NCI-H748 treated with DMSO at 0.1 percent for 48 hours (cell line): ENCODE results near the gene EREG.

Experiments used
- DNase-seq: peaks from one replicate; lab custom pipeline; 2025; lab: John Stamatoyannopoulos, UW

The EREG gene

DNA sequence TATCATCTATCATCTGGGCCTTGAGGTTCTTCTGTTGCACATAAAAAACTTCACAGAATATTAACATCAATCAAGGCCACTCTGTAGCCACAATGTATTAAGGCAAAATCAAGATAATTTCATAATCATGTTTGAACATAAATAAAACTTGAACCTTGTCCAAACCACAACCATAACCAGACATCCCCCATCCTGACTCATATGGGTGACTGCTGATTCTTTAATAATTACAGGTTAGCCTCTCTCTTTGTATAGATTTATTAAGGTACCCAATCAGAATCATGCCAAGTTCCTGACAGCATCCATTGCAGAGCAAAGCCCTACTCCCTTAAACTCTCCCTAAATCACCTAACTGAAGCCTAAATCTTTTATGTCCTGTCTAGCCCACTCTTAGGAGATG lies 63.3 kb downstream of the EREG start:
- no peak for DNase-seq

DNA sequence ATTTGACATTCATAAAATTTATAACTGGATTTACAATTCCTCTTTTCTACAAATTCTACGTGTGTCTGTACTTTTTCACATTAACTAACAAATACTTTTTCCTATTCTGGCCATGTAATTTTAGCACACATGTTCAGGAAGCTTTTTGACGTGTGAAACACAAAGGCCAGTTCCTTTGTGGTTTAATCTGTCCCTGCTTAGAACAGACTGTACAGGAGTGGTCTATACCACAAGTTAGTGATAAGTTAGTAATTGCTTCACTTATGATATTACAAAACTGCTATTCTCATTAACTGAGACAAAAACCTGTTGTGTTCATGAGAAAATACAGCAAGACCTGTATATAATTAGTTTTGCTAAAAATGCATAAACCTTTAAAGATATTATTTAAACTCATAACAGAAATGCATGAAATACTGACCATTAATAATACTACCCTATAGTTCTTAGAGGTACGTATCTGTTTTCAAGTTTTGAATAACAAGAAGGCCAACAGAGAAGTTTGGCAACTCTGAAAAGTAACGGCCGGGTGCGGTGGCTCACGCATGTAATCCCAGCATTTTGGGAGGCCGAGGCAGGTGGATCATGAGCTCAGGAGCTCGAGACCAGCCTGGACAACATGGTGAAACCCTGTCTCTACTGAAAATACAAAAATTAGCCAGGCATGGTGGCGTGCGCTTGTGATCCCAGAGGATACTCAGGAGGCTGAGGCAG lies 66.3 kb downstream of the EREG start:
- no peak for DNase-seq

DNA sequence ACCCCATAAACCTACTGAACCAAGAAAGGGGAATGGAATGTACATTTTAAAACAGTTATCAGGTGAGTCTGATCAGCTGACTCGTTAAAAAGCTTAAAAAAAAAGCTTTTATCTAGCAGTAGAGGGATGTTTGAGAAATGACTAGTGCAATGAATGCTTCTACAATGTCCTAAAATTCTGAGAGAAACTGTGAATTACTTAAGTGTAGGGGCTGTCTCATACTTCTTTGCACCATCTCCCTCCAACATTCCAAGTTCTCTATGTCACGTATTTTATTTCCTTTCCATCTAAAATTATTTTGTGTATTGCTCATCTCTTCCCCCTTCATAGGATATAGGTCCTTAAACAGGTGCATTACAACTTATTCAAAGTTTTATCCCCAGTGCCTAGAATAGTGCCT lies 68.1 kb downstream of the EREG start:
- no peak for DNase-seq

DNA sequence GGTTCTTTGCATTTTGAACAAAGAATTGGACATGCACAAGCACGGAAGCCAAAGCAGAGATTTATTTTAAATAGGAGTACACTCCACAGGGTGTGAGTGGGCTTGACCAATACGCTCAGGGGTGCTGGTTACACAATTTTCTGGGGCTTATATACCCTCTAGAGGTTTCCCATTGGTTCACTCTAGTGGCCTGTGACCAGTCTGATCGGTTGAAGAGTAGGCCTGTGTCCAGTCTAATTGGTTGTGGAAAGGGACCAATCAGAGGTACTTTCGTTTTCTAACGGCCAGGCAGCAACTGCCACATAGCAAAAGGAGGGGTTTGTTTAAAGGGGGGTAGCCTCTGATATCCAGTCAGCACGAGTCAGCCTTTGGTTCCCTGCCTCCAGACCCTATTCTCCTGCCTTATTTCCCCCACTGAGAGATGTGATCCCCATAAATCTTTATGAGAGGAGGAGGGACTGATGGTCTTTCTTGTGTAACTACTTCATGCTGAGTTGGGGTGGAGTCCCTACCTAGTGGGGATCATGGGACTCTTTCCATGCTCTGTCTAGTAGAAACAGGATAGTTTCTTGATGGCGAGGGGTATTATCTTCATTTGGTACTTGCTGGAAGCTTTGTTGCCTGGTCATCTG lies 68.7 kb downstream of the EREG start:
- no peak for DNase-seq

DNA sequence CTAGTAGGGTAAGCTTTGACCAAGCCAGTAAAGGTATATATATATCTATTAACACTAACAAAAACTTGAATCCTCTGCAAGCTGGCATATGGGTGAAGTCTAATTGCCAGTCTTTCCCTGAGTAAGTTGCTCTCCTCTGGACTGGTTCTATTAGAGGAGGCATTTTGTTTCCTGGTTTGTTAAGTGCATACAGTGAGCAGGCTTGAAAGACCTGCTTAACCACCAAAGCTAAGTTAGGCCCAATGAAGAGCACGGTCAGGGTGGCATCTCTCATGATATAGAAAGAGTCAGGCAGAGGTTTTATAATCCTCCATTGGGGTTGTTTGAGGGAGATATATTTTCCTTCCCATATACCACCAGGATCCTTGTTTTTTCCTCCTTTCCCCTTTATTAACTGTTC lies 70.4 kb downstream of the EREG start:
- DNase-seq: no peak

DNA sequence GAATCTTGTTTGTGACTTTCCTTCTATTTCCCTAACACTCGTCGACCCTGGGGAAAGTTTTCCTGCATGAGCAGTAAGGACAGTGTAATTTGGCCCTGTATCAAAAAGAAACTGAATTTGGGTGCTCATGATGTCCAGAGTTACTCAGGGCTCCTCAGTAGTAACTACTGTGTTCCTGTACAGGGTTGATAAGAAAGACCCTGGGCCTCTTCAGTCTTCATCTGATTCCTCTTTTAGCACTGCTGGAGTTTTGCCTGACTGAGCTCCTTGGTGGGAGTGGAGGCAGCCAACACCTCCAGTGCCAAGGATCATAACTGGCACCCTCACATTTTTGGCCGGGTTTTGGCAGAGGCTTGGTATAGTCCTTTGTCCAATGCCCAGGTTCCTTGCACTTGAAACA lies 72.9 kb downstream of the EREG start:
- DNase-seq: no peak
